ENCODE results near the gene CDK6.

Gene CDK6

GRCh38 chr7:92698237-92698841, 138.0 kb downstream of the CDK6 start:
- peak overlapping the region; percentile 66 for H3K4me3 ChIP-seq (ENCODE audit: low read depth, low read length)
- no peaks in the 10 kb centered on the region for H3K27me3 ChIP-seq (ENCODE audit: insufficient read depth, low read length)
- peaks cover 34% of the 10 kb centered on the region for H3K79me2 ChIP-seq (ENCODE audit: control insufficient read depth, insufficient read depth, low read length, unreplicated experiment)
- peak overlapping the region; percentile 85 for H2AFZ ChIP-seq (ENCODE audit: low read length, unreplicated experiment)
- no peaks in the 10 kb centered on the region; the same call in 1 of the 2 replicates for H3K36me3 ChIP-seq (ENCODE audit: insufficient read depth, low read length)
- H3K27ac ChIP-seq (ENCODE audit: low read depth, low read length) = peak overlapping the region; percentile 87
- peaks cover 53% of the 10 kb centered on the region for H3K4me1 ChIP-seq (ENCODE audit: control insufficient read depth, insufficient read depth, low read length, unreplicated experiment)

GRCh38 chr7:92697414-92697813, 139.0 kb downstream of the CDK6 start:
- Histone ChIP-seq H3K4me1 (ENCODE audit: control insufficient read depth, insufficient read depth, low read length, unreplicated experiment) (peaks cover 53% of the 10 kb centered on the region), H2AFZ (ENCODE audit: low read length, unreplicated experiment) (no peak overlapping the region), H3K79me2 (ENCODE audit: control insufficient read depth, insufficient read depth, low read length, unreplicated experiment) (peaks cover 40% of the 10 kb centered on the region), H3K4me3 (ENCODE audit: low read depth, low read length) (peak overlapping the region; percentile 14; the same call in 1 of the 2 replicates), H3K27ac (ENCODE audit: low read depth, low read length) (peak overlapping the region; percentile 87), H3K27me3 (ENCODE audit: insufficient read depth, low read length) (no peaks in the 10 kb centered on the region), H3K36me3 (ENCODE audit: insufficient read depth, low read length) (no peaks in the 10 kb centered on the region)

GRCh38 chr7:92697012-92697411, 139.4 kb downstream of the CDK6 start:
- no peaks in the 10 kb centered on the region for H3K36me3 ChIP-seq (ENCODE audit: insufficient read depth, low read length)
- peaks cover 43% of the 10 kb centered on the region for H3K79me2 ChIP-seq (ENCODE audit: control insufficient read depth, insufficient read depth, low read length, unreplicated experiment)
- H3K4me3 ChIP-seq (ENCODE audit: low read depth, low read length) = peak overlapping the region; percentile 14; the same call in 1 of the 2 replicates
- no peak overlapping the region for H2AFZ ChIP-seq (ENCODE audit: low read length, unreplicated experiment)
- H3K27me3 ChIP-seq (ENCODE audit: insufficient read depth, low read length) = no peaks in the 10 kb centered on the region
- peaks cover 53% of the 10 kb centered on the region for H3K4me1 ChIP-seq (ENCODE audit: control insufficient read depth, insufficient read depth, low read length, unreplicated experiment)
- H3K27ac ChIP-seq (ENCODE audit: low read depth, low read length) = peak overlapping the region; percentile 87

GRCh38 chr7:92696584-92696983, 139.8 kb downstream of the CDK6 start:
- Histone ChIP-seq H3K36me3 (ENCODE audit: insufficient read depth, low read length) (no peaks in the 10 kb centered on the region), H2AFZ (ENCODE audit: low read length, unreplicated experiment) (no peak overlapping the region), H3K27ac (ENCODE audit: low read depth, low read length) (peak overlapping the region; percentile 87), H3K4me3 (ENCODE audit: low read depth, low read length) (peak overlapping the region; percentile 79; the same call in 1 of the 2 replicates), H3K27me3 (ENCODE audit: insufficient read depth, low read length) (no peaks in the 10 kb centered on the region), H3K4me1 (ENCODE audit: control insufficient read depth, insufficient read depth, low read length, unreplicated experiment) (peaks cover 53% of the 10 kb centered on the region), H3K79me2 (ENCODE audit: control insufficient read depth, insufficient read depth, low read length, unreplicated experiment) (peaks cover 43% of the 10 kb centered on the region)

- Histone ChIP-seq H3K79me2 (ENCODE audit: control insufficient read depth, insufficient read depth, low read length, unreplicated experiment) (peaks cover 47% of the 10 kb centered on the region), H3K27ac (ENCODE audit: low read depth, low read length) (peak overlapping the region; percentile 87), H3K4me3 (ENCODE audit: low read depth, low read length) (peak overlapping the region; percentile 79), H3K27me3 (ENCODE audit: insufficient read depth, low read length) (no peaks in the 10 kb centered on the region), H3K4me1 (ENCODE audit: control insufficient read depth, insufficient read depth, low read length, unreplicated experiment) (peaks cover 59% of the 10 kb centered on the region), H2AFZ (ENCODE audit: low read length, unreplicated experiment) (peak overlapping the region; percentile 16), H3K36me3 (ENCODE audit: insufficient read depth, low read length) (no peaks in the 10 kb centered on the region)
These were observed 140.8 kb downstream of the CDK6 start for GRCh38 chr7:92695308-92696261.

- H3K79me2 ChIP-seq (ENCODE audit: control insufficient read depth, insufficient read depth, low read length, unreplicated experiment) = peaks cover 47% of the 10 kb centered on the region
These were observed 142.2 kb downstream of the CDK6 start for GRCh38 chr7:92694211-92694610.

GRCh38 chr7:92693519-92693918, 142.9 kb downstream of the CDK6 start:
- Histone ChIP-seq H3K27ac (ENCODE audit: low read depth, low read length) (no peak overlapping the region), H2AFZ (ENCODE audit: low read length, unreplicated experiment) (no peak overlapping the region), H3K79me2 (ENCODE audit: control insufficient read depth, insufficient read depth, low read length, unreplicated experiment) (peaks cover 47% of the 10 kb centered on the region), H3K36me3 (ENCODE audit: insufficient read depth, low read length) (no peaks in the 10 kb centered on the region), H3K4me3 (ENCODE audit: low read depth, low read length) (no peak overlapping the region), H3K27me3 (ENCODE audit: insufficient read depth, low read length) (no peaks in the 10 kb centered on the region), H3K4me1 (ENCODE audit: control insufficient read depth, insufficient read depth, low read length, unreplicated experiment) (peaks cover 44% of the 10 kb centered on the region)

More at GRCh38 chr7:92694211-92694610, 142.2 kb downstream of the CDK6 start:
- H3K27me3 ChIP-seq (ENCODE audit: insufficient read depth, low read length) = no peaks in the 10 kb centered on the region
- H3K27ac ChIP-seq (ENCODE audit: low read depth, low read length) = peak overlapping the region; percentile 87
- H3K4me1 ChIP-seq (ENCODE audit: control insufficient read depth, insufficient read depth, low read length, unreplicated experiment) = peaks cover 51% of the 10 kb centered on the region
- H3K36me3 ChIP-seq (ENCODE audit: insufficient read depth, low read length) = no peaks in the 10 kb centered on the region
- no peak overlapping the region for H2AFZ ChIP-seq (ENCODE audit: low read length, unreplicated experiment)
- H3K4me3 ChIP-seq (ENCODE audit: low read depth, low read length) = no peak overlapping the region; the same call in 1 of the 2 replicates

GRCh38 chr7:92691578-92691977, 144.8 kb downstream of the CDK6 start:
- no peak overlapping the region for H2AFZ ChIP-seq (ENCODE audit: low read length, unreplicated experiment)
- H3K4me3 ChIP-seq (ENCODE audit: low read depth, low read length) = no peak overlapping the region
- H3K79me2 ChIP-seq (ENCODE audit: control insufficient read depth, insufficient read depth, low read length, unreplicated experiment) = peaks cover 37% of the 10 kb centered on the region
- peaks cover 24% of the 10 kb centered on the region for H3K4me1 ChIP-seq (ENCODE audit: control insufficient read depth, insufficient read depth, low read length, unreplicated experiment)
- no peaks in the 10 kb centered on the region for H3K27me3 ChIP-seq (ENCODE audit: insufficient read depth, low read length)
- H3K36me3 ChIP-seq (ENCODE audit: insufficient read depth, low read length) = 0 out of 2 replicates have a peak, but pooled peaks cover 8% of the 10 kb centered on the region
- no peak overlapping the region for H3K27ac ChIP-seq (ENCODE audit: low read depth, low read length)

- H3K27me3 ChIP-seq (ENCODE audit: insufficient read depth, low read length) = no peaks in the 10 kb centered on the region
These were observed 151.0 kb downstream of the CDK6 start for GRCh38 chr7:92685136-92686042.

GRCh38 chr7:92684274-92684673, 152.1 kb downstream of the CDK6 start:
- Histone ChIP-seq H3K79me2 (ENCODE audit: control insufficient read depth, insufficient read depth, low read length, unreplicated experiment) (no peaks in the 10 kb centered on the region), H3K4me3 (ENCODE audit: low read depth, low read length) (no peak overlapping the region), H3K27me3 (ENCODE audit: insufficient read depth, low read length) (no peaks in the 10 kb centered on the region), H3K27ac (ENCODE audit: low read depth, low read length) (no peak overlapping the region), H3K4me1 (ENCODE audit: control insufficient read depth, insufficient read depth, low read length, unreplicated experiment) (no peaks in the 10 kb centered on the region), H3K36me3 (ENCODE audit: insufficient read depth, low read length) (0 out of 2 replicates have a peak, but pooled peaks cover 8% of the 10 kb centered on the region), H2AFZ (ENCODE audit: low read length, unreplicated experiment) (no peak overlapping the region)

More at GRCh38 chr7:92685136-92686042, 151.0 kb downstream of the CDK6 start:
- Histone ChIP-seq H3K4me1 (ENCODE audit: control insufficient read depth, insufficient read depth, low read length, unreplicated experiment) (no peaks in the 10 kb centered on the region), H3K36me3 (ENCODE audit: insufficient read depth, low read length) (0 out of 2 replicates have a peak, but pooled peaks cover 8% of the 10 kb centered on the region), H3K27ac (ENCODE audit: low read depth, low read length) (no peak overlapping the region), H3K4me3 (ENCODE audit: low read depth, low read length) (no peak overlapping the region), H3K79me2 (ENCODE audit: control insufficient read depth, insufficient read depth, low read length, unreplicated experiment) (no peaks in the 10 kb centered on the region), H2AFZ (ENCODE audit: low read length, unreplicated experiment) (no peak overlapping the region)
